Measurements from ENCODE around the gene TMEM260. TPM values are rescaled to one million over a fixed set of nuclear protein-coding genes. Genes with fewer than 3 reads are reported as not detected.

The TMEM260 gene
- total and polyA plus RNA-seq, 4 experiments from 2014 or later = 10.8 to 37.0 (median 24.2) TPM

- H3K4me1 Mint-ChIP-seq = peaks cover 31 to 48% (median 35%) of the 10 kb centered on the region in 4 donors
- DNase-seq = no peak
- H3K27ac Mint-ChIP-seq = peak overlapping the region in 6 of 7 donors; percentile 87 to 99 (median 92)
- H3K4me1 ChIP-seq (ENCODE audit: insufficient read depth, low read length) = peaks cover 41% of the 10 kb centered on the region
- H3K27ac ChIP-seq (ENCODE audit: low read depth, low read length) = peak overlapping the region; percentile 83
- H3K27me3 Mint-ChIP-seq = no peaks in the 10 kb centered on the region
- H3K4me3 Mint-ChIP-seq = peak overlapping the region; percentile 90 to 99 (median 92)
- intact Hi-C loops (cut with micrococcal nuclease) = no loop called here
- H3K4me3 ChIP-seq (ENCODE audit: low read length in 2 of 2) = peak overlapping the region; percentile 92 to 94
- peaks cover 0 to 14% of the 10 kb centered on the region in 2 donors for H3K36me3 Mint-ChIP-seq
- no peaks in the 10 kb centered on the region for H3K27me3 ChIP-seq (ENCODE audit: insufficient read depth, low read length)
- CTCF ChIA-PET (ENCODE audit: partially characterized antibody) = interaction anchor here (0.7 to 4.2 kb wide), 4 partner anchors 9 to 689 kb away, joined by 3 to 30 read pairs (median 8); partner anchors contain the start of genes AP5M1 and EXOC5
- no peaks in the 10 kb centered on the region for H3K9me3 ChIP-seq (ENCODE audit: control insufficient read depth in 1 of 2, low read length in 2 of 2)
- H3K9me3 Mint-ChIP-seq = no peaks in the 10 kb centered on the region
- POLR2A ChIA-PET (ENCODE audit: partially characterized antibody) = interaction anchor here (0.9 to 1.8 kb wide), 8 partner anchors 10 to 1679 kb away, joined by 3 to 12 read pairs (median 3); partner anchors contain the start of genes AP5M1, EXOC5, MAPK1IP1L and SOCS4
- no peaks in the 10 kb centered on the region for H3K36me3 ChIP-seq (ENCODE audit: insufficient read depth, low read length)
These were observed 668 bp downstream of the TMEM260 start for GRCh38 chr14:56580221-56580711.

DNA sequence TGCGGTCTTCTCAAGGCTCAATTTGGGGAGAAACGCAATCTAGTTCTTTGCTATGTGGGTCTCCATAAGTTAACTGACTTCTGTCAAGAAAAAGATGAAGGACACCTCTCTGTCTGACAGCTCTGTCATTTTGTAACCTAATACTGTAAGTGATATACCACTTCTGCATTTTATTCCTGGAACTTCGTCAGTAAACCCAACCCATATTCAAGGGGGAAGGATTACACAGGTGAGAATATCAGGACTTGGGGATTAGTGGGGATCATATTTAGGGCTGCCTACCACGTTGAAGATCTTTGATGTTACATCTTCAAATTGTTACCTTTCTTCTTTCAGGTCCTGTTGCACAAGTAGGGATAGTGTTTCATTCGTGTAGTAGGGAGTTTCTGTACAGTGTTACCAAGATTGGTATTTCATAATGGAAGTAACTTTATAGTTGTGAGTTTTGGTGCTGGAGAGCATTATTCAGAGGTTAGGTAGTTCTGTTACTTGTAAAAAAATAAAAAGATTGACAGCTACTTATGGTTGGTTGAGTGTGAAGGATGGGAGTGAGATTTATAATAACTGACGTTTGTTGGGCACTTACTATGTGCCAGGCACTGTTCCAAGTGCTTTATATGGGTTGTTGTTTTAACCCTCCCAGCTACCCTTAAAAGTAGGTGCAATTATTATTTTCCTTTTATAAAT, 1.6 kb downstream of the TMEM260 start:
- peaks cover 6 to 20% of the 10 kb centered on the region in 2 donors for H3K36me3 Mint-ChIP-seq
- DNase-seq = no peak
- CTCF ChIA-PET (ENCODE audit: partially characterized antibody) = interaction anchor here (4.2 kb wide), 1 partner anchor 8 kb away, joined by 30 read pairs; no protein-coding TSS in a partner anchor
- H3K27me3 Mint-ChIP-seq = no peaks in the 10 kb centered on the region
- H3K9me3 Mint-ChIP-seq = no peaks in the 10 kb centered on the region
- no peaks in the 10 kb centered on the region for H3K9me3 ChIP-seq (ENCODE audit: control insufficient read depth in 1 of 2, low read length in 2 of 2)
- peak overlapping the region; percentile 92 to 94 for H3K4me3 ChIP-seq (ENCODE audit: low read length in 2 of 2)
- H3K27me3 ChIP-seq (ENCODE audit: insufficient read depth, low read length) = no peaks in the 10 kb centered on the region
- peaks cover 33 to 48% (median 39%) of the 10 kb centered on the region in 4 donors for H3K4me1 Mint-ChIP-seq
- H3K27ac ChIP-seq (ENCODE audit: low read depth, low read length) = no peak overlapping the region
- H3K4me1 ChIP-seq (ENCODE audit: insufficient read depth, low read length) = peaks cover 41% of the 10 kb centered on the region
- H3K27ac Mint-ChIP-seq = peak overlapping the region in 5 of 7 donors; percentile 2 to 72 (median 37)
- POLR2A ChIA-PET (ENCODE audit: partially characterized antibody) = interaction anchor here (1.3 to 1.8 kb wide), 2 partner anchors 688 to 774 kb away, joined by 4 to 5 read pairs; partner anchors contain the start of genes AP5M1 and EXOC5
- intact Hi-C loops (cut with micrococcal nuclease) = no loop called here
- peaks cover 5% of the 10 kb centered on the region for H3K36me3 ChIP-seq (ENCODE audit: insufficient read depth, low read length)
- peak overlapping the region; percentile 44 to 99 (median 91) for H3K4me3 Mint-ChIP-seq

GRCh38 chr14:56585461-56586084, 6.0 kb downstream of the TMEM260 start:
- intact Hi-C loops (cut with micrococcal nuclease) = no loop called here
- H3K9me3 Mint-ChIP-seq = no peaks in the 10 kb centered on the region
- no peak overlapping the region for H3K4me3 Mint-ChIP-seq
- POLR2A ChIA-PET (ENCODE audit: partially characterized antibody) = no interaction called here
- DNase-seq = no peak
- CTCF ChIA-PET (ENCODE audit: partially characterized antibody) = no interaction called here
- Histone ChIP-seq H3K9me3 (ENCODE audit: control insufficient read depth in 1 of 2, low read length in 2 of 2) (no peaks in the 10 kb centered on the region), H3K36me3 (ENCODE audit: insufficient read depth, low read length) (peaks cover 14% of the 10 kb centered on the region), H3K27me3 (ENCODE audit: insufficient read depth, low read length) (no peaks in the 10 kb centered on the region), H3K4me1 (ENCODE audit: insufficient read depth, low read length) (peaks cover 41% of the 10 kb centered on the region), H3K4me3 (ENCODE audit: low read length in 2 of 2) (no peak overlapping the region), H3K27ac (ENCODE audit: low read depth, low read length) (no peak overlapping the region)
- H3K36me3 Mint-ChIP-seq = peaks cover 13 to 27% of the 10 kb centered on the region in 2 donors
- peak overlapping the region in 1 of 7 donors; percentile 29 for H3K27ac Mint-ChIP-seq
- H3K27me3 Mint-ChIP-seq = no peaks in the 10 kb centered on the region
- peaks cover 32 to 38% (median 35%) of the 10 kb centered on the region in 4 donors for H3K4me1 Mint-ChIP-seq

GRCh38 chr14:56587701-56588100, 8.1 kb downstream of the TMEM260 start:
- no peak overlapping the region for H3K4me3 Mint-ChIP-seq
- H3K9me3 Mint-ChIP-seq = no peaks in the 10 kb centered on the region
- Histone ChIP-seq H3K4me3 (ENCODE audit: low read length in 2 of 2) (no peak overlapping the region), H3K4me1 (ENCODE audit: insufficient read depth, low read length) (peaks cover 20% of the 10 kb centered on the region), H3K9me3 (ENCODE audit: control insufficient read depth in 1 of 2, low read length in 2 of 2) (no peaks in the 10 kb centered on the region), H3K36me3 (ENCODE audit: insufficient read depth, low read length) (peaks cover 14% of the 10 kb centered on the region), H3K27me3 (ENCODE audit: insufficient read depth, low read length) (no peaks in the 10 kb centered on the region), H3K27ac (ENCODE audit: low read depth, low read length) (no peak overlapping the region)
- no peak overlapping the region for H3K27ac Mint-ChIP-seq
- POLR2A ChIA-PET (ENCODE audit: partially characterized antibody) = no interaction called here
- peaks cover 14 to 36% of the 10 kb centered on the region in 2 donors for H3K36me3 Mint-ChIP-seq
- intact Hi-C loops (cut with micrococcal nuclease) = no loop called here
- H3K4me1 Mint-ChIP-seq = peaks cover 16 to 21% (median 18%) of the 10 kb centered on the region in 4 donors
- DNase-seq = no peak
- no peaks in the 10 kb centered on the region for H3K27me3 Mint-ChIP-seq
- CTCF ChIA-PET (ENCODE audit: partially characterized antibody) = interaction anchor here (4.4 kb wide), 1 partner anchor 9 kb away, joined by 30 read pairs; the partner anchor contains the start of gene TMEM260

GRCh38 chr14:56590535-56590960, 10.9 kb downstream of the TMEM260 start:
- CTCF ChIA-PET (ENCODE audit: partially characterized antibody) = interaction anchor here (1.0 to 4.4 kb wide), 4 partner anchors 12 to 725 kb away, joined by 3 to 30 read pairs (median 4); partner anchors contain the start of gene TMEM260
- intact Hi-C loops (cut with micrococcal nuclease) = no loop called here
- Mint-ChIP-seq H3K27me3 (no peaks in the 10 kb centered on the region), H3K4me1 (peaks cover 0 to 7% (median 5%) of the 10 kb centered on the region in 4 donors), H3K27ac (no peak overlapping the region), H3K9me3 (no peaks in the 10 kb centered on the region), H3K4me3 (no peak overlapping the region), H3K36me3 (peaks cover 23 to 48% of the 10 kb centered on the region in 2 donors)
- POLR2A ChIA-PET (ENCODE audit: partially characterized antibody) = interaction anchor here (2.1 kb wide), 1 partner anchor 11 kb away, joined by 12 read pairs; the partner anchor contains the start of gene TMEM260
- no peaks in the 10 kb centered on the region for H3K27me3 ChIP-seq (ENCODE audit: insufficient read depth, low read length)
- H3K4me3 ChIP-seq (ENCODE audit: low read length in 2 of 2) = no peak overlapping the region
- peaks cover 16% of the 10 kb centered on the region for H3K36me3 ChIP-seq (ENCODE audit: insufficient read depth, low read length)
- H3K27ac ChIP-seq (ENCODE audit: low read depth, low read length) = no peak overlapping the region
- no peaks in the 10 kb centered on the region for H3K9me3 ChIP-seq (ENCODE audit: control insufficient read depth in 1 of 2, low read length in 2 of 2)
- DNase-seq = no peak
- H3K4me1 ChIP-seq (ENCODE audit: insufficient read depth, low read length) = peaks cover 4% of the 10 kb centered on the region

GRCh38 chr14:56592746-56593544, 13.3 kb downstream of the TMEM260 start:
- Histone ChIP-seq H3K36me3 (ENCODE audit: insufficient read depth, low read length) (peaks cover 10% of the 10 kb centered on the region), H3K9me3 (ENCODE audit: control insufficient read depth in 1 of 2, low read length in 2 of 2) (no peaks in the 10 kb centered on the region), H3K27ac (ENCODE audit: low read depth, low read length) (no peak overlapping the region), H3K27me3 (ENCODE audit: insufficient read depth, low read length) (no peaks in the 10 kb centered on the region), H3K4me3 (ENCODE audit: low read length in 2 of 2) (no peak overlapping the region), H3K4me1 (ENCODE audit: insufficient read depth, low read length) (peaks cover 2% of the 10 kb centered on the region)
- peaks cover 0 to 8% (median 2%) of the 10 kb centered on the region in 4 donors for H3K4me1 Mint-ChIP-seq
- H3K27ac Mint-ChIP-seq = no peak overlapping the region
- no peaks in the 10 kb centered on the region for H3K9me3 Mint-ChIP-seq
- POLR2A ChIA-PET (ENCODE audit: partially characterized antibody) = no interaction called here
- H3K4me3 Mint-ChIP-seq = no peak overlapping the region
- CTCF ChIA-PET (ENCODE audit: partially characterized antibody) = no interaction called here
- no peaks in the 10 kb centered on the region for H3K27me3 Mint-ChIP-seq
- H3K36me3 Mint-ChIP-seq = peaks cover 23 to 44% of the 10 kb centered on the region in 2 donors
- DNase-seq = no peak
- intact Hi-C loops (cut with micrococcal nuclease) = no loop called here

All from CD4-positive, alpha-beta memory T cell (primary cell).